Measurements from ENCODE around the gene PRKCB.

GRCh38 chr16:23944381-23944780 is 108.6 kb downstream of the PRKCB start:
- no peak for TF ChIP-seq CTCF (conservative IDR thresholded peaks at IDR 0.05; ENCODE audit: low read length)
- TF ChIP-seq EZH2phosphoT487 (IDR thresholded peaks at IDR 0.05; ENCODE audit: borderline replicate concordance, low read depth, low read length): no peak

All from OCI-LY7 (cell line).